Adrenal gland (tissue), 12 donors: ENCODE data around the gene PIAS4. TPM values are rescaled to one million over a fixed set of nuclear protein-coding genes. Genes with fewer than 3 reads are reported as not detected.

Source experiments
- DNase-seq, 7 donors: peaks; one replicate each; pipeline ENCODE4 v3.0.0-alpha.2; 2019 to 2020
- H3K27ac ChIP-seq, 5 donors: fragments of 200-600 bp; sonication (generic) in 4 of 5; 1 replicate in 3 of 5; 2 replicates in 2 of 5; pipeline versions ENCODE4 v1.5.1 to v1.8.0; 2016 to 2020; ENCODE audit warnings: mild to moderate bottlenecking in 1 of 5
- H3K27me3 ChIP-seq: fragments of 200-600 bp; 2 replicates; pipeline ENCODE4 v1.8.0; 2021
- H3K36me3 ChIP-seq, 2 donors: fragments of 200-600 bp; replicated peaks in 1 of 2; 1 replicate in 1 of 2; 2 replicates in 1 of 2; pipeline versions ENCODE4 v1.5.1 to v1.8.0; 2018 to 2022
- H3K4me1 ChIP-seq, 2 donors: fragments of 200-600 bp; replicated peaks in 1 of 2; 1 replicate in 1 of 2; 2 replicates in 1 of 2; pipeline versions ENCODE4 v1.5.1 to v1.8.0; 2018 to 2021
- H3K4me3 ChIP-seq, 4 donors: fragments of 200-600 bp; sonication (generic) in 3 of 4; one replicate each; pipeline ENCODE4 v1.5.1; 2016 to 2018
- H3K9me3 ChIP-seq, 3 donors: fragments of 200-600 bp; sonication (generic) in 1 of 3; replicated peaks in 1 of 3; 1 replicate in 2 of 3; 2 replicates in 1 of 3; pipeline versions ENCODE4 v1.5.1 to v1.8.0; 2016 to 2021
- CTCF ChIP-seq, 6 experiments: fragments of 450-650 bp in 4 of 6; fragments of 200-600 bp in 2 of 6; sonication (generic) in 1 of 6; IDR thresholded peaks; 1 replicate in 5 of 6; 2 replicates in 1 of 6; pipeline versions ENCODE4 v1.5.1 to v1.8.0; 2016 to 2021; ENCODE audit warnings: antibody characterized with exemption in 6 of 6, mild to moderate bottlenecking in 2 of 6, moderate library complexity in 1 of 6
- POLR2A ChIP-seq, 2 donors: fragments of 450-650 bp; IDR thresholded peaks; one replicate each; pipeline ENCODE4 v1.6.1; 2017; ENCODE audit warnings: antibody characterized with exemption in 2 of 2, mild to moderate bottlenecking in 2 of 2, moderate library complexity in 1 of 2
- WGBS, 4 donors: extraction: QIAGEN DNeasy Blood & Tissue Kit in 2 of 4; methylation state at CpG; one replicate each; pipeline versions ENCODE4 v1.1.5 to v1.1.7; 2013 to 2017; 5-methylcytosine and 5-hydroxymethylcytosine counted together
- intact Hi-C, 2 donors: fragments of 100-400 bp; cut with DNase I; formaldehyde crosslinking; loops; one replicate each; pipeline versions ENCODE4 v1.14.1 to v1.15.0; 2022 to 2023
- polyA plus RNA-seq, 3 donors: library from polyadenylated mRNA; stranded (reverse); fragments of 200-250 nt in 2 of 3; fragments of 350-450 nt in 1 of 3; fragmentation: Illumina TruSeq in 1 of 3; extraction: RNeasy Lipid Tissue Mini Kit (QIAGEN cat#74804) in 1 of 3; gene quantifications; one replicate each; pipeline ENCODE4 v1.2.3, GENCODE V29; 2013 to 2014
- total RNA-seq, 9 donors: library from RNA; depleted of rRNA in 4 of 9; stranded (reverse); fragments of >200 nt in 4 of 9; fragments of 120-200 nt in 1 of 9; fragmentation: NEBNext Ultra II Directional in 1 of 9; extraction: Animal tissue kit (Norgen Biotek cat#: 25700) in 1 of 9; gene quantifications; one replicate each; pipeline versions ENCODE4 v1.1.0 to v1.2.4, GENCODE V29; 2013 to 2023
- donor health status: healthy with polysubstance abuse.
- donor health status: Bipolar disorder and iron deficiency.
- donor health status: DM: yes; HTN: yes; CAD: no.
- donor health status: DM: no; HTN: no; CAD: no.
- donor health status: DM: no; HTN: no; CAD: no.
- donor health status: DM: yes; HTN: yes; CAD: no.

The PIAS4 gene
- total and polyA plus RNA-seq, 12 donors = 13.7 to 40.7 (median 22.5) TPM

- DNase-seq = peak in 1 of 7 donors; percentile 36
These were observed 25.5 kb upstream of the PIAS4 start for GRCh38 chr19:3981736-3982681.

GRCh38 chr19:3982701-3983541 is 24.6 kb upstream of the PIAS4 start:
- H3K4me3 ChIP-seq = peak overlapping the region in 1 of 4 donors; percentile 91
- H3K27ac ChIP-seq = peak overlapping the region in 3 of 5 donors; percentile 97 to 98 (median 98)
- H3K4me1 ChIP-seq = peaks cover 19 to 44% of the 10 kb centered on the region in 2 donors
- no peaks in the 10 kb centered on the region for H3K27me3 ChIP-seq
- peak in 5 of 7 donors; percentile 48 to 71 (median 57) for DNase-seq
- TF ChIP-seq CTCF (IDR thresholded peaks at IDR 0.05) (no peak), POLR2A (IDR thresholded peaks at IDR 0.05) (no peak)
- intact Hi-C loops = no loop called here
- peaks cover 0 to 62% of the 10 kb centered on the region in 2 donors for H3K36me3 ChIP-seq
- WGBS, 4 donors = 68 to 79% (median 74%) methylated on average over 20 to 40 of the region's 40 CpGs
- H3K9me3 ChIP-seq = no peaks in the 10 kb centered on the region

More at GRCh38 chr19:3981736-3982681, 25.5 kb upstream of the PIAS4 start:
- Histone ChIP-seq H3K4me1 (peaks cover 17 to 37% of the 10 kb centered on the region in 2 donors), H3K27me3 (no peaks in the 10 kb centered on the region), H3K27ac (peak overlapping the region in 2 of 5 donors; percentile 97 to 98), H3K4me3 (no peak overlapping the region), H3K36me3 (peaks cover 0 to 71% of the 10 kb centered on the region in 2 donors), H3K9me3 (no peaks in the 10 kb centered on the region)
- intact Hi-C loops = no loop called here
- TF ChIP-seq CTCF (IDR thresholded peaks at IDR 0.05) = no peak
- no peak for TF ChIP-seq POLR2A (IDR thresholded peaks at IDR 0.05)
- 73 to 80% (median 78%) methylated on average over 19 to 39 of the region's 39 CpGs for WGBS, 4 donors

- Histone ChIP-seq H3K4me3 (peak overlapping the region in 2 of 4 donors; percentile 91 to 98), H3K4me1 (peaks cover 19 to 46% of the 10 kb centered on the region in 2 donors), H3K9me3 (no peaks in the 10 kb centered on the region), H3K27me3 (no peaks in the 10 kb centered on the region), H3K36me3 (peaks cover 0 to 56% of the 10 kb centered on the region in 2 donors), H3K27ac (peak overlapping the region in 4 of 5 donors; percentile 93 to 98 (median 98))
- TF ChIP-seq CTCF (IDR thresholded peaks at IDR 0.05) (no peak), POLR2A (IDR thresholded peaks at IDR 0.05) (no peak)
- intact Hi-C loops = no loop called here
- WGBS, 4 donors = 43 to 56% (median 54%) methylated on average over 3 to 7 of the region's 7 CpGs
- DNase-seq = no peak
These were observed 24.0 kb upstream of the PIAS4 start for GRCh38 chr19:3983542-3983914.
